BLaER1 treated with 17β-estradiol and CSF1 and Interleukin-3, amounts not matched to agents 10 nM and 100 nM (cell line): ENCODE data around the gene PTPRT.

Source experiments
- H3K27ac ChIP-seq, 11 experiments: shearing (Covaris generic); formaldehyde crosslinking; 2 replicates each; pipeline ENCODE4 v1.8.1; 2022
- H3K27me3 ChIP-seq, 11 experiments: shearing (Covaris generic); formaldehyde crosslinking; 2 replicates each; pipeline ENCODE4 v1.8.1; 2022
- H3K36me3 ChIP-seq, 11 experiments: shearing (Covaris generic); formaldehyde crosslinking; 2 replicates each; pipeline ENCODE4 v1.8.1; 2022
- H3K4me1 ChIP-seq, 10 experiments: shearing (Covaris generic); formaldehyde crosslinking; 2 replicates each; pipeline ENCODE4 v1.8.1; 2022
- H3K4me2 ChIP-seq, 11 experiments: shearing (Covaris generic); formaldehyde crosslinking; 2 replicates each; pipeline ENCODE4 v1.8.1; 2022
- H3K4me3 ChIP-seq, 10 experiments: shearing (Covaris generic); formaldehyde crosslinking; 2 replicates each; pipeline ENCODE4 v1.8.1; 2022
- H3K9ac ChIP-seq, 11 experiments: shearing (Covaris generic); formaldehyde crosslinking; 2 replicates each; pipeline ENCODE4 v1.8.1; 2022
- H3K9me3 ChIP-seq, 11 experiments: shearing (Covaris generic); formaldehyde crosslinking; replicated peaks in 1 of 11; 2 replicates each; pipeline ENCODE4 v1.8.1; 2022
- H4K20me1 ChIP-seq, 11 experiments: shearing (Covaris generic); formaldehyde crosslinking; 2 replicates each; pipeline ENCODE4 v1.8.1; 2022
- Cebpa-rat ChIP-seq, 11 experiments: shearing (Covaris generic); IDR thresholded peaks; 2 replicates each; pipeline ENCODE4 v1.8.1; 2022

The PTPRT gene

GRCh38 chr20:42173440-42173839 lies 1016.3 kb downstream of the PTPRT start:
- H3K4me3 ChIP-seq, result no peak overlapping the region
- TF ChIP-seq Cebpa-rat (IDR thresholded peaks at IDR 0.05), result no peak

GRCh38 chr20:42164121-42164890 lies 1025.4 kb downstream of the PTPRT start:
- no peak for TF ChIP-seq Cebpa-rat (IDR thresholded peaks at IDR 0.05)
- Histone ChIP-seq H3K36me3 (no peaks in the 10 kb centered on the region), H3K4me3 (no peak overlapping the region), H3K4me2 (no peak overlapping the region), H4K20me1 (no peaks in the 10 kb centered on the region), H3K9ac (no peak overlapping the region), H3K9me3 (no peaks in the 10 kb centered on the region), H3K27ac (no peak overlapping the region), H3K4me1 (peaks cover 0 to 9% (median 0%) of the 10 kb centered on the region in 10 experiments; a peak in 3 of 20 replicates), H3K27me3 (no peaks in the 10 kb centered on the region)

More at GRCh38 chr20:42173440-42173839, 1016.3 kb downstream of the PTPRT start:
- no peaks in the 10 kb centered on the region for H3K9me3 ChIP-seq
- H3K36me3 ChIP-seq, result no peaks in the 10 kb centered on the region
- H3K9ac ChIP-seq, result no peak overlapping the region
- no peaks in the 10 kb centered on the region for H3K4me1 ChIP-seq
- no peak overlapping the region for H3K4me2 ChIP-seq
- H3K27me3 ChIP-seq, result no peaks in the 10 kb centered on the region
- no peaks in the 10 kb centered on the region for H4K20me1 ChIP-seq
- no peak overlapping the region for H3K27ac ChIP-seq

- no peaks in the 10 kb centered on the region for H3K36me3 ChIP-seq
- H3K9me3 ChIP-seq, result no peaks in the 10 kb centered on the region
- no peak overlapping the region for H3K4me3 ChIP-seq
- H3K27me3 ChIP-seq, result no peaks in the 10 kb centered on the region
- no peak overlapping the region for H3K9ac ChIP-seq
- no peak overlapping the region for H3K4me2 ChIP-seq
- no peak for TF ChIP-seq Cebpa-rat (IDR thresholded peaks at IDR 0.05)
- no peaks in the 10 kb centered on the region for H4K20me1 ChIP-seq
- H3K4me1 ChIP-seq, result peaks cover 0 to 9% (median 0%) of the 10 kb centered on the region in 10 experiments; a peak in 3 of 20 replicates
- H3K27ac ChIP-seq, result no peak overlapping the region
Observed at GRCh38 chr20:42161228-42161829, 1028.4 kb downstream of the PTPRT start.

DNA sequence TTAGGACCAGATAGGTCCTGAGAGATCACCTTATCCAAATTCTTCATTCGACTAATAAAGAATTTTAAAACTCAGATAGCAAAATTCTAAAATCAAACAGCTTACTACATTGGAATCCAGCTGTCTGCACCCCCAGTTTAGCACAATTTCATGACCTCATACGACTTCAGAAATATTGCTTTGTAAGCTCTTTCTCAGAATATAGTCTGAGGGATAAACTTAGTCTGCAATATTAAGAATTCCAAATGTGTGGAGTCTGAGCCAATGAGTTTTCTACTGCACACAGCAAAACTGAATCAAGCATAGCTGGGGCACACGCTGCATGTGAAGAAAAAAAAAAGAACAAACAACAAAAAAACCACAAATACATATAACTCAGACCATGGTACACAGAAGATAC lies 1029.9 kb downstream of the PTPRT start:
- Histone ChIP-seq H3K4me3 (no peak overlapping the region), H4K20me1 (no peaks in the 10 kb centered on the region), H3K9me3 (no peaks in the 10 kb centered on the region), H3K36me3 (no peaks in the 10 kb centered on the region), H3K27ac (no peak overlapping the region), H3K4me1 (peaks cover 0 to 9% (median 0%) of the 10 kb centered on the region in 10 experiments; a peak in 3 of 20 replicates), H3K27me3 (no peaks in the 10 kb centered on the region), H3K9ac (no peak overlapping the region), H3K4me2 (peak overlapping the region in 1 of 11 experiments; percentile 4; a peak in 1 of 22 replicates)
- TF ChIP-seq Cebpa-rat (IDR thresholded peaks at IDR 0.05), result no peak

DNA sequence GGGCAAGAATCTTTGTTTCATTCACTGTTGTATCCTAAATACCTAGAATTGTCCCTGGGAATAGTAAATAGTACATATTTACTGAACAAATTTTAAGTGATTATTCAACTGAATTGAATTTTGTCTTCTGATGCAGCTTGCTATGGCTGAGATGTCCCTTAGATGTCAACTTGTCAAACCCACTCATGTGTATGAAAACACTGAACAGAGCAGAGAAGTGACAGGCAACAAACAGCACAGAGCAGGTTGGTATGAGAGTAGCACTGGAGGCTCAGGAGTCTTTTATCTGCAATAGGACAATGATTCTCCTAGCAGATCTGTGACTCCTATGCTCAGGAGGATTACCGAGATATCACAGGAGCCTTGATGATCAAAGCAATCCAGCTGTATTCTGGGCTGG lies 1031.4 kb downstream of the PTPRT start:
- Histone ChIP-seq H4K20me1 (no peaks in the 10 kb centered on the region), H3K9me3 (no peaks in the 10 kb centered on the region), H3K27me3 (no peaks in the 10 kb centered on the region), H3K4me1 (peaks cover 0 to 9% (median 0%) of the 10 kb centered on the region in 10 experiments; a peak in 3 of 20 replicates), H3K4me3 (no peak overlapping the region), H3K36me3 (no peaks in the 10 kb centered on the region), H3K9ac (no peak overlapping the region), H3K4me2 (no peak overlapping the region), H3K27ac (no peak overlapping the region)
- no peak for TF ChIP-seq Cebpa-rat (IDR thresholded peaks at IDR 0.05)

DNA sequence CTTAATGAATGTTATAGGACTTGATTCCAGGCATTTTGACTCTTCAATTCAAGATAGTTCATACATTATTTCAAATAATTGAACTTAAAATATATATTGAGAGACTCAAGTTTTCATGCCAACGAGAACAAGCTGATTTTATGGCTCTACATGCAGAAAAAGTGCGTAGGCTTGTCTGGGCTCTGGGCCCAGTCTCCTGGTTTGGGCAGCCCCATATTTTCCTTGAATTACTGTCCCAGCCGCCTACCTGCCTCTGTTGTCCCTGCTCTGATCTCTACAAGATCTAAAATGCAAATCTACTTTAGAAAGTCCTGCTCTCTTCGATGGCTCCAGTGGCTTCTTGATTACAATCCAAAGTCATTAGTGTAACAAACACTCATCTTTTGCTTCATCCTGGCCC lies 1034.1 kb downstream of the PTPRT start:
- TF ChIP-seq Cebpa-rat (IDR thresholded peaks at IDR 0.05), result no peak
- Histone ChIP-seq H3K9ac (no peak overlapping the region), H3K27ac (no peak overlapping the region), H3K4me2 (no peak overlapping the region), H3K36me3 (no peaks in the 10 kb centered on the region), H4K20me1 (no peaks in the 10 kb centered on the region), H3K4me3 (no peak overlapping the region), H3K9me3 (no peaks in the 10 kb centered on the region), H3K27me3 (no peaks in the 10 kb centered on the region), H3K4me1 (peaks cover 0 to 9% (median 0%) of the 10 kb centered on the region in 10 experiments; a peak in 3 of 20 replicates)

DNA sequence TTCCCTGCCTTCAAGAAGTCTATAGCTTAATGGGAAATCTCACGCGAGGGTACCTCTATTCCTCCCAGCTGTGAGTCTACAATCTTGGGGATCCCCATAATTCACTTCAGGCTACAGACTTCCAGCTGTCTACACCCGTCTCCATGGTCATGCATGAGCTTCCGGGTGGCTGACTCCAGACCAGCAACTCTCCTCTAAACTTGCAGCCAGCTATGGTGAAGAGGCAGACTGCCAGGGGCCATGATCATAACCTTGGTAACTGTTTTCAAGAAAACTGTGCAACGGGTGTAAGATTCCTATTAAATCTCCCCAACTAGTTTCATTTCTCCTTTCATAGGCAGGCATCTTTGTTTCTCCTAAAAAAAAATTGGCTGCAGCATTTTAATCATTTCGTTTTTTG lies 1037.1 kb downstream of the PTPRT start:
- H3K9me3 ChIP-seq, result no peaks in the 10 kb centered on the region
- H4K20me1 ChIP-seq, result no peaks in the 10 kb centered on the region
- no peak overlapping the region for H3K9ac ChIP-seq
- no peaks in the 10 kb centered on the region for H3K36me3 ChIP-seq
- peak overlapping the region in 2 of 11 experiments; percentile 36 to 51; a peak in 4 of 22 replicates for H3K4me2 ChIP-seq
- H3K4me1 ChIP-seq, result peaks cover 0 to 7% (median 0%) of the 10 kb centered on the region in 10 experiments; a peak in 3 of 20 replicates
- no peaks in the 10 kb centered on the region for H3K27me3 ChIP-seq
- TF ChIP-seq Cebpa-rat (IDR thresholded peaks at IDR 0.05), result no peak
- no peak overlapping the region for H3K4me3 ChIP-seq
- no peak overlapping the region for H3K27ac ChIP-seq

DNA sequence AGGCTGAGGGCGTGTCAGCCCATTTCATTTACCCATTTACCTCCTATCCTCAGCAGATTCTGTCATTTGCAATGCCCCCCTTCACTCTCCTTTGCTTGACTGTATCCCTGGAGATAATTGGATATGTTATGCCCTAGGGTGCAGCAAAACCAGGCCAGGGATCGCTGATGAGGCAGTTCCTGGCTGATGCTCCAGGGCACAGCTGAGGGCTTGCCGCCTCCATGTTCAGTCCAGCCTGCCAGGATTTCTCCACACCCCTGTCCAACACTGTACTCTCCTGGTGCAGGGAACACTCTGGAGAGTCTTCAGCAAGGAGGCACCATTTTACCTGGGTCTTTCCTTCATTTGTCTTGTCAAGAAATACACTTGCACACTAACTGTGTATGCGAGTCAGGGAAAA lies 1039.5 kb downstream of the PTPRT start:
- H3K9me3 ChIP-seq, result no peaks in the 10 kb centered on the region
- H3K27me3 ChIP-seq, result no peaks in the 10 kb centered on the region

GRCh38 chr20:42138729-42139128 lies 1051.0 kb downstream of the PTPRT start:
- no peaks in the 10 kb centered on the region for H3K36me3 ChIP-seq
- H3K4me2 ChIP-seq, result no peak overlapping the region
- no peak overlapping the region for H3K27ac ChIP-seq
- H3K27me3 ChIP-seq, result no peaks in the 10 kb centered on the region
- H3K9me3 ChIP-seq, result no peaks in the 10 kb centered on the region
- no peak for TF ChIP-seq Cebpa-rat (IDR thresholded peaks at IDR 0.05)
- no peaks in the 10 kb centered on the region; a peak in 2 of 22 replicates for H4K20me1 ChIP-seq
- no peaks in the 10 kb centered on the region for H3K4me1 ChIP-seq
- no peak overlapping the region for H3K9ac ChIP-seq
- H3K4me3 ChIP-seq, result no peak overlapping the region

More for the DNA sequence above, 1039.5 kb downstream of the PTPRT start:
- H3K36me3 ChIP-seq, result no peaks in the 10 kb centered on the region
- H3K9ac ChIP-seq, result no peak overlapping the region
- H4K20me1 ChIP-seq, result no peaks in the 10 kb centered on the region
- H3K4me2 ChIP-seq, result no peak overlapping the region
- no peak overlapping the region for H3K27ac ChIP-seq
- TF ChIP-seq Cebpa-rat (IDR thresholded peaks at IDR 0.05), result no peak
- no peak overlapping the region for H3K4me3 ChIP-seq
- peaks cover 0 to 7% (median 0%) of the 10 kb centered on the region in 10 experiments; a peak in 3 of 20 replicates for H3K4me1 ChIP-seq
